ENCODE data around the gene GPR146. TPM values are rescaled to one million over a fixed set of nuclear protein-coding genes. Genes with fewer than 3 reads are reported as not detected.

GPR146 gene
- total and polyA plus RNA-seq, 2 of the 13 experiments (the other 11 are each of a cell fraction or from before 2014, with no cell fraction given), result 2.0 to 15.9 TPM

- 0 out of 2 replicates have a peak, but pooled peaks have one; percentile 34 for TF ChIP-seq ATF6 (CRISPR knock-in tag; conservative IDR thresholded peaks at IDR 0.05)
- TF ChIP-seq ATF1 (CRISPR knock-in tag; IDR thresholded peaks at IDR 0.05), result no peak
- no peak for TF ChIP-seq KLF9 (CRISPR knock-in tag; IDR thresholded peaks at IDR 0.05; ENCODE audit: low read depth)
- TF ChIP-seq TARDBP (CRISPR knock-in tag; IDR thresholded peaks at IDR 0.05), result peak; percentile 76
- no peak; the same call in 1 of the 2 replicates for TF ChIP-seq SPEN (CRISPR knock-in tag; IDR thresholded peaks at IDR 0.05; ENCODE audit: low read depth)
- TF ChIP-seq MXD3 (CRISPR knock-in tag; IDR thresholded peaks at IDR 0.05), result 0 out of 2 replicates have a peak, but pooled peaks have one; percentile 46
- TF ChIP-seq CREB1 (IDR thresholded peaks at IDR 0.05), result no peak
- no peak for TF ChIP-seq CREB1 (CRISPR knock-in tag; IDR thresholded peaks at IDR 0.05)
- no peak for TF ChIP-seq IKZF1 (IDR thresholded peaks at IDR 0.05)
- no peak; the same call in 1 of the 2 replicates for TF ChIP-seq FOXO1 (CRISPR knock-in tag; IDR thresholded peaks at IDR 0.05)
- TF ChIP-seq CERS6 (CRISPR knock-in tag; IDR thresholded peaks at IDR 0.05), result no peak
- TF ChIP-seq ZFP41 (CRISPR knock-in tag; IDR thresholded peaks at IDR 0.05; ENCODE audit: borderline replicate concordance), result no peak
- no peak for TF ChIP-seq SKI (IDR thresholded peaks at IDR 0.05; ENCODE audit: partially characterized antibody)
- TF ChIP-seq TRIM24 (CRISPR knock-in tag; IDR thresholded peaks at IDR 0.05), result no peak
- TF ChIP-seq WIZ (CRISPR knock-in tag; IDR thresholded peaks at IDR 0.05), result no peak
- TF ChIP-seq ZBTB8A (CRISPR knock-in tag; IDR thresholded peaks at IDR 0.05; ENCODE audit: borderline replicate concordance, low read depth), result no peak; the same call in 1 of the 2 replicates
- TF ChIP-seq HOXD1 (CRISPR knock-in tag; IDR thresholded peaks at IDR 0.05), result no peak
- no peak for TF ChIP-seq ZNF773 (CRISPR knock-in tag; IDR thresholded peaks at IDR 0.05; ENCODE audit: borderline replicate concordance)
- TF ChIP-seq PATZ1 (CRISPR knock-in tag; IDR thresholded peaks at IDR 0.05), result peak; percentile 90
- TF ChIP-seq RBM39 (IDR thresholded peaks at IDR 0.05; ENCODE audit: low read depth, low read length, poor library complexity, severe bottlenecking), result peak; percentile 86
- TF ChIP-seq DNMT3B (CRISPR knock-in tag; conservative IDR thresholded peaks at IDR 0.05), result 0 out of 2 replicates have a peak, but pooled peaks have one; percentile 48
- TF ChIP-seq KLF13 (CRISPR knock-in tag; IDR thresholded peaks at IDR 0.05), result no peak
- no peak for TF ChIP-seq ZNF674 (CRISPR knock-in tag; IDR thresholded peaks at IDR 0.05; ENCODE audit: low read depth)
- TF ChIP-seq ZBTB46 (CRISPR knock-in tag; IDR thresholded peaks at IDR 0.05; ENCODE audit: borderline replicate concordance), result no peak
Observed at GRCh38 chr7:1086588-1087464, 42.5 kb downstream of the GPR146 start (continued).

Measured in HepG2 (cell line).